H1 (cell line): ENCODE results near the gene DIP2C.

ENCODE experiments used
- EZH2 ChIP-seq: fragments of 200-600 bp; sonication (generic); IDR thresholded peaks from 2 replicates; pipeline ENCODE4 v1.7.1; 2012; ENCODE audit warnings: low read depth, mild to moderate bottlenecking, moderate library complexity, low read length, inconsistent platforms; ENCODE audit not compliant: severe bottlenecking
- GABPA ChIP-seq: IDR thresholded peaks from 2 replicates; pipeline ENCODE4 v1.6.1; 2011; ENCODE audit warnings: mild to moderate bottlenecking, low read length, moderate library complexity, borderline replicate concordance; ENCODE audit not compliant: insufficient read depth
- JUND ChIP-seq: IDR thresholded peaks from 2 replicates; pipeline ENCODE4 v1.6.1; 2011; ENCODE audit warnings: mild to moderate bottlenecking, improper control_type of control experiment, low read length
- KDM1A ChIP-seq: fragments of 200-600, 300-600 bp; sonication (generic); IDR thresholded peaks from 2 replicates; pipeline ENCODE4 v1.7.1; 2016; ENCODE audit warnings: mild to moderate bottlenecking, low read length, borderline replicate concordance
- POLR2A ChIP-seq, 2 experiments: IDR thresholded peaks; 1 replicate in 1 of 2; 2 replicates in 1 of 2; pipeline ENCODE4 v1.6.1; 2011; ENCODE audit warnings: low read depth in 2 of 2, low read length in 2 of 2, mild to moderate bottlenecking in 2 of 2; ENCODE audit errors: control extremely low read depth in 1 of 2
- SP1 ChIP-seq: IDR thresholded peaks from 2 replicates; pipeline ENCODE4 v1.6.1; 2011; ENCODE audit warnings: low read depth, low read length
- SUZ12 ChIP-seq: fragments of 200-600 bp; sonication (generic); IDR thresholded peaks from 2 replicates; pipeline ENCODE4 v1.6.1; 2012; ENCODE audit warnings: mild to moderate bottlenecking, inconsistent platforms, low read length, moderate library complexity, mixed read lengths
- TCF12 ChIP-seq: IDR thresholded peaks from 2 replicates; pipeline ENCODE4 v1.6.1; 2011; ENCODE audit warnings: low read depth, mild to moderate bottlenecking, low read length
- TF ChIP-seq, protein P1 (sequence below), 3 experiments: IDR thresholded peaks; 1 replicate in 2 of 3; 2 replicates in 1 of 3; pipeline versions ENCODE4 v1.5.1 to v1.6.1; 2011; ENCODE audit warnings: low read length in 3 of 3, mild to moderate bottlenecking in 3 of 3, inconsistent platforms in 2 of 3, low read depth in 1 of 3, moderate library complexity in 1 of 3; ENCODE audit not compliant: insufficient read depth in 1 of 3; ENCODE audit errors: control extremely low read depth in 1 of 3

DNA sequence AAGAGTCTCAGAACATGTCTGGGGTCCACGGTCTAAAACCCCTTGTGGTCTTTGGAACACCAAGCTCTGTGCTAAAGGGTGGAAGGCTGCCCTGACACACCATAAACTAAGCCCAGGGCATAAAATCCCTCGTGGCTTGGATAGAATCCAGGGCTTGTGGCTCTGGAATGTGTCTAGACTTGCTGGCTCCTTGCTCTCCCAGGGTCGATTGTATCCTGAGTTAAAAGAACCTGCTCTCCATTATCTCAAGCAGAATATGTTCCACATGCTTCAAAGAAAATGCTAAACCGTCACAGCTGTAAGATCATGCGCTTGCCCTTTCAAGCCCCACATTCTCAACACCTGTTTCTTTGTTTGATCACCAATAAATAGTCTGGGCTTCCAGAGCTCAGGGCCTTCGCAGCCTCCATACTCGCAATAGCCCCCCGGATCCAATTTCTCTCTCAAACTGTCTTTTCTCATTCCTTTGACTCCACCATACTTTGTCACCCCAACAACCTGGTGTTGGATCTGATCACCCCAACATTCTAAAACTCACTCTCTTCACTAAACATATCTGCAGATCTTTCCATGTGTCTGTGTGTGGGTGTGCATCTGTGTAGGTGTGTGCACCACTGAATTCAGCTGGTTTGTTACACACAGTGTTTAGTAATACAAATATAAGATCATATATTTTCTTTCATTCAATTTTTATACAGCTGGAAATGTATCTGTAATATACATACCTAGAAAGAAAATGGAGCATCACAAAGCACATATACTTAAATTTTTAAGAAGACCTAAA lies 315.8 kb downstream of the DIP2C start:
- no peak for TF ChIP-seq EZH2
- TF ChIP-seq GABPA = no peak
- no peak for TF ChIP-seq POLR2A (IDR thresholded peaks at IDR 0.05; ENCODE audit: control extremely low read depth in 1 of 2, low read depth in 2 of 2, low read length in 2 of 2)
- TF ChIP-seq SUZ12 = no peak
- TF ChIP-seq JUND = no peak
- TF ChIP-seq SP1 = no peak
- TF ChIP-seq, protein P1, sequence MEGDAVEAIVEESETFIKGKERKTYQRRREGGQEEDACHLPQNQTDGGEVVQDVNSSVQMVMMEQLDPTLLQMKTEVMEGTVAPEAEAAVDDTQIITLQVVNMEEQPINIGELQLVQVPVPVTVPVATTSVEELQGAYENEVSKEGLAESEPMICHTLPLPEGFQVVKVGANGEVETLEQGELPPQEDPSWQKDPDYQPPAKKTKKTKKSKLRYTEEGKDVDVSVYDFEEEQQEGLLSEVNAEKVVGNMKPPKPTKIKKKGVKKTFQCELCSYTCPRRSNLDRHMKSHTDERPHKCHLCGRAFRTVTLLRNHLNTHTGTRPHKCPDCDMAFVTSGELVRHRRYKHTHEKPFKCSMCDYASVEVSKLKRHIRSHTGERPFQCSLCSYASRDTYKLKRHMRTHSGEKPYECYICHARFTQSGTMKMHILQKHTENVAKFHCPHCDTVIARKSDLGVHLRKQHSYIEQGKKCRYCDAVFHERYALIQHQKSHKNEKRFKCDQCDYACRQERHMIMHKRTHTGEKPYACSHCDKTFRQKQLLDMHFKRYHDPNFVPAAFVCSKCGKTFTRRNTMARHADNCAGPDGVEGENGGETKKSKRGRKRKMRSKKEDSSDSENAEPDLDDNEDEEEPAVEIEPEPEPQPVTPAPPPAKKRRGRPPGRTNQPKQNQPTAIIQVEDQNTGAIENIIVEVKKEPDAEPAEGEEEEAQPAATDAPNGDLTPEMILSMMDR (IDR thresholded peaks at IDR 0.05; ENCODE audit: control extremely low read depth in 1 of 3, insufficient read depth in 1 of 3, low read depth in 1 of 3, low read length in 3 of 3) = no peak
- TF ChIP-seq TCF12 = 0 out of 2 replicates have a peak, but pooled peaks have one; percentile 38
- TF ChIP-seq KDM1A = no peak
